Activated T-cell treated with anti-CD3 and anti-CD28 coated beads for 48 hours (primary cell): Measurements from ENCODE around the gene RAB4A.
"Not testable (repeated sequence)": the region's sequence is repeated elsewhere in the genome, so short reads cannot be mapped to it uniquely, and the experiment has no call there.

Experiments
- DNase-seq: peaks from one replicate; pipeline ENCODE4 v3.0.0-alpha.2; 2020; ENCODE audit warnings: low read depth

Gene RAB4A

GRCh38 chr1:229272164-229273158, 1.6 kb downstream of the RAB4A start:
- no peak for DNase-seq

GRCh38 chr1:229273507-229274232, 2.8 kb downstream of the RAB4A start:
- no peak for DNase-seq

DNA sequence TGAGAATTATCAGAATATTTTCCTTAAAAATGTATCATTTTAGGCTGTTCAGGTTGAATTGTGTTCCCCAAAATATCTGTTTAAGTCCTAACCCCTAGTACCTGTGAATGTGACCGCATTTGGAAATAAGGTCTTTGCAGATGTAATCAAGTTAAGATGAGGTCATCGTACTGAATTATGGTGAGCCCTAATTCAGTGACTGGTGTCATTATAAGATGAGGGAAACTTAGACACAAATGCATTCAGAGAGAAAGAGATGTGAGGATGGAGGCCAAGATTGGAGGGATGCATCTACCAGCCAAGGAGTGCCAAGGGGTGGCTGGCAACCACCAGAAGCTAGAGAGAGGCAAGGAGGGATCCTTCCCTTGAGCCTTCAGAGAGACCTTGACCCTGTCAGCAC, 4.1 kb downstream of the RAB4A start:
- DNase-seq: no peak

- DNase-seq: no peak
These were observed 7.3 kb downstream of the RAB4A start for GRCh38 chr1:229278120-229278741.

DNA sequence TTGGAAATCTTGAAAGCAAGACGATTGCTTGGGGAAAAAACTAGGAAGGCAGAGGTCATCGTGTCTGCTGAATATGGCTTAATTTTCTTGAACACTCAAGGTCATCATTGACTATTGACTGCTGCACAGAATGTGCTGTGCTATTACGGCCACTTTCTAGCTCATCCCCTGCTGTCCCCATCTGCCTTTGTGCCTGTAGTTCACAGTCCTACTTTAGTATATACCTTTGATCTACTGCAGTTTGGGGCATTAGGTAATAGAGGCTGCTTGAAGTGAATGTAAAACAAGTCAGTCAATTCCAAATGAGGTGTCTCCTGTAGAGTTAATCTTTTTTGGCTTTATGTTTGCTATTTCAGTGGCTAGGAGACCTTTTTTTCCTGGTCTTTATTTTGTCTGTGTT, 8.3 kb downstream of the RAB4A start:
- no peak for DNase-seq

GRCh38 chr1:229280037-229280828, 9.3 kb downstream of the RAB4A start:
- no peak for DNase-seq

GRCh38 chr1:229280921-229281320, 10.0 kb downstream of the RAB4A start:
- no peak for DNase-seq

GRCh38 chr1:229281339-229281926, 10.5 kb downstream of the RAB4A start:
- no peak for DNase-seq

DNA sequence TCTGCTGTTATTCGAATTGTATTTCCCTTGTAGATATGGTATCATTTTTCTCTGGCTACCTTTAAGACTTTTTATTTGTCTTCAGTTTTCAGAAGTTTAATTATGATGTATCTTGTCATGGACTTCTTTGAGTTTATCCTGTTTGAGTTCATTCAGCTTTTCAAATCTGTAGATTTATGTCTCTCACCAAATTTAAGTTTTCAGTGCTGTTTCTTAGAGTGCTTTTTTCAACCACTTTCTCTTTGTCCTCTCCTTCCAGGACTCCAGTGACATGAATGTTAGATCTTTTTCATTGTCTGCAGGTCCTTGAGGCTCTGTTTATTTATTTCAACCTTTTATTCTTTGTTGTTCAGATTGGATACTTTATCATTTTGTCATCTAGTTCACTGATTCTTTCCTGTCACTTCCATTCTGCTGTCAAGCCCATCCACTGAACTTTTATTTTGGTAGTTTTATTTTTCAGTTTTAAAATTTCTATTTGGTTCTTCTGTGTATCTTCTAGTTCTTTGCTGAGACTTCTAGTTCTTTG, 11.4 kb downstream of the RAB4A start:
- no peak for DNase-seq

GRCh38 chr1:229283183-229283611, 12.3 kb downstream of the RAB4A start:
- DNase-seq: no peak

DNA sequence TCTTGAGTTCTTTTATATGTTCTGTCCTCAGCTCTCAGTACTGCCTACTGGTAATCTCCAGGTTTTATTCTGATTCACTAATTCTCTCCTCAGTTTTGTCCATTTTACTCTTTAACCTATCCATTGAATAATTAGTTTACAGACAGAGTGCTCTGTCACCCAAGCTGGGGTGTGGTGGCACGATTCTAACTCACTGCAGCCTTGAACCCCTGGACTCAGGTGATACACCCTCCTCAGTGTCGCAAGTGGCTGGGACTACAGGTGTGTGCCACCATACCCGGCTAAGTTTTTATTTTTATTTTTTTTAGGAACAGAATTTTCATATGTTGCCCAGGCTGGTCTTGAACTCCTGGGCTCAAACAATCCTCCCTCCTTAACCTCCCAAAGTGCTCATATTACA, 14.0 kb downstream of the RAB4A start:
- no peak for DNase-seq

DNA sequence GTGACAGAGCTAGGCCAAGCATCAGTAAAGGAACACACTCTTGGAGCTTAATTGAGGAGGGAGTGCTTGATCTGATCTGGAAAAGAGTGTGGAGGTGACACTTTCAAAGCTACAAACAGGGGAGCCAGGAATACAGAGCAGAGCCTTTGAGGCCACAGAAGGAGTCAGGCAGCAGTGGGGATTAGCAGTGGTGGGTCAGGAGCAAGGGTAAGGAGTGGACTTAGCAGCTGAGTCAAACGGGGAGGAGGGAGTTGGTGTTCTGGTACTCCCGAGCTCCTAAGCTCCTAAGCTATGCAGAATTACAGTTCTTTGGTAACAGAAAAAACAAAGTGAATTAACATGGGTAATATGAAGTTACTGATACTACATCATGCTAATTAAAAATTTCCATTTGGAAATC, 14.5 kb downstream of the RAB4A start:
- DNase-seq: no peak

DNA sequence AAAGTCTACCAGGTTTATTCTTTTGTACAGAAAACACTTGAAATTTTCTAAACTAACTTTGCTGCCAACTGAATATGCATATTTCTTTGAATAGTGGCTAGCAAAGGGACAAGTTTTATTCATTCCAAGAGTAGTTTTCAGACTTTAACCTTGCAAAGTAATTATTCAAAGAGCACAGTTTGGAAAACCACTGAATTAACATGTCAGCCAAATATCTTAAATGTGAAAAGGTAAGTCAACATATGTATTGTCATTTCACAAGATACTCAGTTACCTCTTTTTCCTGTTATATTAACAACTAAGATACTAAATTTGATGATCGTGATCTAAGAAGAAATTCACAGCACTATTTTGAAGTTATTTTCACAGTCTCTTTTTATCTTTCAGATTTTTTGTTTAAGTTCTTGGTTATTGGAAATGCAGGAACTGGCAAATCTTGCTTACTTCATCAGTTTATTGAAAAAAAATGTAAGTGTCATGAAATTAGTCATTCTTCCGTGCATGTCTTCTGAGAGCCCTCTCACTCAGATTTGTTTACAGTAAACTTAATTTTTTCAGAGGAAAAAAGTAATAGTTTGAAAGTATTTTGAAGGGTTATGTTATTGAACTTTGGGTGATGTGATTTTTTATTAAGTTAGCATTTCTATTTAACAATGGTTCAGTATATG, 15.3 kb downstream of the RAB4A start:
- DNase-seq: no peak

DNA sequence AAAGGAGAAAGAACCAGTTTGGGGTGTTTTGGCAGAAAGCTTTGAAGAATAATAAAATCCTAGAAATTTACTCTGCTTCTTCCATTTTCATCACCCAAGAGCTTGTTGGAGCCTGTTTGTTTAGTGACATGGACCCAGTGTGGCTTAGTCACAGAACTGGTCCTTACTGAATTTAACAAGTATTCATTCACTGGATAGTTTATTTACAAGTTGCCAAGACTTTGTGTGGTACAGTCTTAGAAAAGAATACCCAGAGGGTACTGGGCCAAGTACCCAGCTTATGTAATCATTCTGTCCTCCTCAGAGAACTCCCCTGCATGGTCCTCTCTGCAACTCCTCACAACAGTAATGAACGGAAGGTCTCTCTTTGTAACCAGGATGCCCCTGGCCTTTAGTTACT, 16.4 kb downstream of the RAB4A start:
- DNase-seq: no peak

- no peak for DNase-seq
These were observed 17.6 kb downstream of the RAB4A start for GRCh38 chr1:229288516-229288915.

DNA sequence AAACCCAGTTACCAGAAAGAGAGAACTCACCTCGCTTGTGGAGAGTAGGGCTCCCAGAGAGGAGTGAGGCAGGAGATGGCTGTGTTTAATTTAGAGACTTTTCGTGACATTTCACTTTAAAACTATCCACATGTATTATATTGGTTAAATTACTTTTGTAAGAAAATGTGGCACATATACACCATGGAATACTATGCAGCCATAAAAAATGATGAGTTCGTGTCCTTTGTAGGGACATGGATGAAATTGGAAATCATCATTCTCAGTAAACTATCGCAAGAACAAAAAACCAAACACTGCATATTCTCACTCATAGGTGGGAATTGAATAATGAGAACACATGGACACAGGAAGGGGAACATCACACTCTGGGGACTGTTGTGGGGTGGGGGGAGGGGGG, 20.8 kb downstream of the RAB4A start:
- not testable (repeated sequence) for DNase-seq

DNA sequence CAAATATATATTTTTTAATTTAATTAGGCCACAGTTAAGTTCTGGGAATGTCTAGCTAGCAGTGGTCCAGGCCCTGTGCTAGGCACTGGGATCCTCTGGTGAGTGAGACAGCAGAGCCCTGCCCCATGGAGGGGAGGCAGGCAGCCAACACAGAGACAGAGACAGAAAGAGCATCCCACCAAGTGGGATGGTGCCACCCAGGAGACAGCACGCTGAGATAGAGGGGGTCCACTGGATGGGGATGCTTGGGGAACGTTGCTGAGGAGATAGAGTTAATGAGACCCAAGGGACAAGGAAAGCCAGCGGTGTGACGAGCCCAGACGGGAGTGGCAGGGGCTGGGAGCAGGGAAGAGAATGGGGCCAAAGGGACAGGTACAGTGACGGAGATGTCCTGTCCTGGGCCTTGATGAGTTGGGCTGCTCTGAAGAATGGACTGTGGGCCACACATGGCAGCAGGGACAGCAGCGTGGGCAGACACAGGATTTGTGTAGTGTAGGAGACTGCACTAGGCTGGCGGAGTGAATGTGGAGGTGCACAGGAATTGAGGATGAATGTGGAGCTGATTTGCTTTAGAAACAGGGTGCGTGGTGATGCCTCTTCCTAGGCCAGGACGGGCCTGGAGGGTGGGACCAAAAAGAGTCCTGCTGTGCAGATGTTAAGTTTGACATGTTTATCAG, 22.8 kb downstream of the RAB4A start:
- no peak for DNase-seq

- no peak for DNase-seq
These were observed 24.8 kb downstream of the RAB4A start for GRCh38 chr1:229295745-229296144.

- no peak for DNase-seq
These were observed 25.6 kb downstream of the RAB4A start for GRCh38 chr1:229296541-229296941.

- no peak for DNase-seq
These were observed 26.8 kb downstream of the RAB4A start for GRCh38 chr1:229297746-229298145.
